Measurements from ENCODE around the gene SRGAP3.

The SRGAP3 gene

DNA sequence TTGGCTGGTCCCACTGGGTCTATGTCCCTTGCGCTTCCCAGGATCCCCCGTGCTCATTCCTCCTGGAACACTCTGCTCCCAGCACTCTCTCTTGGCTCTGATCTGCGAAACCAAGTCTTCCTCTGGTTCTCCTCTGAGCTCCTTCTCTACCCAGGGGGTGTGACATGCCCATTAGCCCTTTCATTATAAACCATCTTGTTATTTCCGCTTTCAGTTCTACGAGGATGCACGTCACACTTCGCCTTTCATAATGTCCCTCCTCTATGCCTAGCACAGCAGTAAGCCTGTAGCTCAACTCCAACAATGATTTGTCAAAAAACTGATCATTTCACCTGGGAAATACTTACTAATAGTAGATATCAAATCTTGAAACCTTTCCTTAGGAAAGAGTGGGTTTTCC, 234.2 kb downstream of the SRGAP3 start:
- no peak for DNase-seq (ENCODE audit: low read depth)

DNA sequence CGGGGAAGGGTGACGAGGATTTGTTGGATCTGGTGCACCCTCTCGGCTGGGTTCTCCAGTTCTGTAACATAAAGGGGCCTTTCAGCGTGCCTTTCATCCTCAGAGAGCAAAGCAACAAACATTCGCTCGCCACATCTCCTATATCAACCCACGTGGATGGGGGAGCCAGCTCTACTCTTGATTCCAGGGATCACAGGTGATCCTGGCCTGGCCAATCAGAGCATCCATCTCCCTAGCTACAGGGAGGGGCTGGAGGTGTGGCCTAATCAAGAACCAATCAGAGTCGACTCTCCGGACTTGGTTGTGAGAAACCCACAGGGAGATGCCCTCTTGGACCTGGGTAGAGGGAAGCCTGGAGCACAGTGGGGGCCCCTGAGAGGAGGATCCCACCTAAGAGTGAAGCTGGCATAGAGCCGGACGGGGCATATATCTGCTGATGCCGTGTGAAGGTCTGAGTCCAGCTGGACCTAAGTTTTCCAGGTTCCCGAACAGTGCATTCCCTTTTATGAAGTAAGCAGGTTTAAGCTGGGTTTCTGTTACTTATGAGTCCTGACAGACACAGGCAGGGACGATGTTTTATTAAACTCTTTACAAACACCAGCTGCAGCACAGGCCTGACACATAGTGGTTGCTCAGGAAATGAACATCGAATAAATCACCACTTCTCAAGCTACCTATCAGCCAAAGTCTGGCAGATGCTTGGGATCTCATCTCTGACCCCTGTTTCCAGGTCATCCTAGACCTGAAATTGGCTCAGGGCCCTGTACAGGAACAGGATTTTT, 235.5 kb downstream of the SRGAP3 start:
- DNase-seq (ENCODE audit: low read depth) = no peak

DNA sequence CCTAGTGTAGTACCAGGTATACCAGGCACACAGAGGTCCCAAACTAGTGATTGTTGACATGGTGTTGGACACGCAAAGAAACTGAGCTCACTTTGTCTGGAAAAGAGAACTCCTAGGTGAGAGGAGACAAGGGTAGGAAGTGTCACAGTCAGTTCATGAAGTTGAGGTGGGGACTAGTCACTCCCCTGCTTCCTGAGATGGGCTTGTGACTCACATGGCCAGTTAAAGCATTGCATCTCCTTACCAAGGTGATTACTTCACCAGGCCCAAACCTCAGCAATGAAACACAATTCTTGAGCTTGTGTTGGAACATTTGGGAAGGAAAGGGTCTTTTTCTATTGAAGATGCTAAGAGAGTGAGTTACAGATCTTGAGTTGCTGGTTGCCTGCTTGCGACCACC, 236.9 kb downstream of the SRGAP3 start:
- no peak for DNase-seq (ENCODE audit: low read depth)

DNA sequence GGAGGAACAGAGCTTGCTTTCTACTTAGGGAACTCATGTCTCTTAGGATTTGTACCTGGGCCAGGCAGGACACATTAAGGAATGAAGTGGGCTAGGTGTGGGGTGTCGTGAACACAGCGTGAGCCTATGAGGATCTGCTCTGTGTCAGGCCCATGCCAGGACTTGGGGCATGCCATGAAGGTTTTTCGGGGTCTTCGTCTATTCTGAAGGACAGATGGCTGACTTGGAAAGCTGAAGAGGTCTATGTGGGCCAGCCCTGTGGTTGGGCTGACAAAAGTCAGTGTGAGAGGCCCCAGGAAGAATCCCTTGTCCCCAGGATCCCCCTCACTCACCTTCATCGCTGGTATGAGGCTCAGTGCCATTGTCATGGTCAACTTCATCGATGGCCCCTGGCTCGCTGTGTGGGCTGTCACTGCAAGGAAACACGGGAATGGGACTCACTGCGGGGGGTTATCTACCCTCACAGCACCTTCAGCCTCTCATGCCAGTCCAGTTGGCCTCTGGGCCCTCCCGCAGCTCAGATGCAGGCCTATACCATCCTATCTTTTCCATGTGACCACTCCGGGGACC, 239.4 kb downstream of the SRGAP3 start:
- no peak for DNase-seq (ENCODE audit: low read depth)

DNA sequence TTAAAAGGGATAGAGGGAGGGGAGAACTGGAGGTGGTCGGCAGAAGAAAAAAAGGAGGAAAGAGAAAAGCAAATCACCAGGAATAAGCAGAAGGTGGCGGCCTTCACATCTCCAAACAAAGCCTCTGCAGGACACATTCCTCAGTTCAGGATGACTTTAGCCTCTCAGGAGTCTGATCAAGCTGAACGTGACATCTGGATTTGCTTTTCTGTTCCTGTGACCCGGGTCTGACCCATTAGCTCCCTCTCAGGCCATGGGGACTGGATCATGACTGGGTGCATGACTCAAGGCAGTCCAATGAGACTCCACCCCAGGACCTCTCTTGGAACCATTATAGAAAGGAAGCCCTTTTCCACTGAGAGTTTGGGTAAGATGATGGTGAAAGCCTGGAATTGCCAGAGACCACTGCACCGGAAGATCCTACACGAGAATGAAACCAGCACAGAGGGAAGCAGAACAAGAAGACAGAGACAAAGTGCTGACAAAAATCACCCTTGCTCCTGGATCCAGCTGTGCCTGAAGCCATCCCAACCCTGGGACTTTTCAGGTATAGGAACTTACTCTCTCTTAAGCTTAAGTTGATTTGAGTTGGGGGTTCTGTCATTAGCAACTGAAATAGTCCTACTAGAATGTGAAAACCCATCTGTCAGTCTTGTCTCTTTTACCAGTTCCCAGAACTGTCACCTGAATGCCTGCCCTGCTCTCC, 240.7 kb downstream of the SRGAP3 start:
- no peak for DNase-seq (ENCODE audit: low read depth)

DNA sequence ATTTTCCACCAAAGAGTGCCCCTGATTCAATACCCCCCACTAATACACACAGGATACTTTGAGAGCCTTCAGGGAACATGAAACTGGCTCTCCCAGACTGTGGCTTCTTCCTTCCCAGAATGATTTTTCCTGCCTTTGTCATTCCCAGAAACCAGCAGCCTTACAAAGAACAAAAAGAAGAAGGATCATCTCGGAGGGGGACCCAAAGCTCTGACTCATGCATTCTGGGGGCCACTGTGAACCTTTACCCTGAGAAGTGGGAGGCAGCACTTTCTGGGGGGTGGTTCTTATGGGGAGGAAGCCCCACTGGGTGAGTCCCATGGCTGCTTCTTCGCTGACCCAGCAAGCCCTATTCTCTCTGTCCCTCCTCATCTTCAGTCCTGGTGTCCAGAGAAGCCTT, 241.5 kb downstream of the SRGAP3 start:
- DNase-seq (ENCODE audit: low read depth) = no peak

DNA sequence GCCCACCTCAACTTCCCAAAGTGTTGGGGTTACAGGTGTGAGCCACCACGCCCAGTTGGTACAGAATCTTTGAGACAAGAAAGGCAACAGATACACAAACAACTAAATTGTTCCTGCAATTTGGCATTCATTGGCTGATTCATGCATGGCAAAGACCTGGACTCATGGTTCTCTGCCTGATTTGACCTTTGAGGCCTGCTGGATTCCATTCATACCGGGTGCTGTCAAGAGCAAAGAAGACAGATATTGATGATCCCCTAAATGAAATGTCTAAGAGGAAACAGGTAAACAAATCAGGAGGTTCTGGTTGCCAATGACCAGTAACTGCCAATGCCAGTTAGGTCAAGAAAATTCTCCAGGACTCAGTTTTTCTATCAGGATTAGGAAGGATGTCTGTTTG, 242.2 kb downstream of the SRGAP3 start:
- no peak for DNase-seq (ENCODE audit: low read depth)

DNA sequence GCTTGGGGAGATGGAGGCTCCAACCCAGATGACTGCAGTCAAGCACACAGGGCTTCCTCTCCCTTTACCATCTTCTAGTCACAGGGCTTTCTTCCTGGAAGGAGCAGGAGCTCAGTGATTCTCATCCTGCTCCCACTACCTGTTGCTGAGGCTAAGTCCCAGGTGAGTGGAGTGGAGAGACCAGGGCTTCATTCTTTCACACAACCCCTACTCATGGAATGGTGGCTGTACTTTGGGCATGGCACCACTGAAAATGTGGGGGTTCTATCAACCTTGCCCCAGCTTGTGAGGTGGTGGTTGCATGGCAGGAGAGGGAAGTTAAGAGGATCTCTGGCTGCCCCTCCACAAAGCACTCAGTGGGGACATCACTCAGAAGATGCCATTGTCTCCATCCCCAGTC, 249.4 kb downstream of the SRGAP3 start:
- DNase-seq (ENCODE audit: low read depth) = no peak

DNA sequence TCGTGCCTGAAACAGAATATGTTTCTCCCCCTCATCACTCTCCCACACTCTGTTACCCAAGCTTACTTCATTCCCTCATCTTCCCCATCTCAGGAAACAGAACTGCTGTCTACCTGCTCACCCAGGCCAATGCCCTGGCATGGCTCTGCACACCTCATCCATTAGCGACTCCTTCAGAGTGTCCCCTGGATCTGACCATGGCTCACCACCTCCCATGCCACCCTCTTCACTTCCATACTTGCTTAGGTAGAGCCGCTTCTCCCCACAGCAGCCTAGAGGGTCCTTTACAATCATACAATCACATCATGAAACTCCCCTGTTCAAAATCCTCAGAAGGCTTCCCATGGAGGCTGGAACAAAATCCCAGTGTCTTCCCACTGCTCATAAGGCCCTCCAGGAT, 252.3 kb downstream of the SRGAP3 start:
- DNase-seq (ENCODE audit: low read depth) = no peak

DNA sequence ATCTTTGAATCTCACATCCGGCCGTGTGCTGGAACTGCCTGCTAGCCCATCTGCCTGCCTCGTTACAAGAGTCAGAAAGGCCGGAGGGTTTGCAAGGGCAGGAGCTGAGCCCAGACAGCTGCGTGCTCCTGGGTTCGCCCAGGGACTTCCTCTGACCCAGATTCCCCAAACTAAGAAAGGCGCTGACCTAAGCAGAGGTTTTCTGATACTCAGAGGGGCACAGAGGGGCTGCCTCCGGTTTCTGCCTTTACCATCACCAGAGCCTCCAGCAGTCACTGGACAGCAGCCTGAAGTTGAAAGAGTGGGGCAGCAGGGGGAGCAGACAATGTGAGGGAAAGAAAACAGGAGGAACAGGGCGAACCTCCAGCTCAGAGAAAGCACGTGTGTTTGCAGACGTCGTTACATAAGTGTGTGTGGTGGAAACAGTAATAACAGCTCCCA, 252.7 kb downstream of the SRGAP3 start:
- no peak for DNase-seq (ENCODE audit: low read depth)

DNA sequence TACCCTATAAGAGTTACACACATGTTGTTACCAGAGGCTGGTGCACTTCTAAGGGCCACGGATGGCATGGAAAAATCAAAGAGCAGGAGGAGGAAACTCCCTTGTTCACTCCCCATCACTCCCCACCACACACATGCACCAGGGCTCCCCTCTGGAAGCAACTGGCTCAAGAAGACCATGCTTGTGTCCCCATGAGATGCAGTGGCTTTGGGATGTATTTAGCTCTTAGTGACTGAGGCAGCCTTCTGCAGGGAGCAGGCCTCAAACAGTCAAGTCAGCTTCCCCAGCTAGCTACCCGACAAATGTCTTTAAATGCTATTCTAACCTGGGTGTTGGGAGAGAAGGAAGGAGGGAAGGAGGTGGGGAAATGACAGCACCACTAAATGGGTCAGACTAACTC, 253.2 kb downstream of the SRGAP3 start:
- DNase-seq (ENCODE audit: low read depth) = no peak

DNA sequence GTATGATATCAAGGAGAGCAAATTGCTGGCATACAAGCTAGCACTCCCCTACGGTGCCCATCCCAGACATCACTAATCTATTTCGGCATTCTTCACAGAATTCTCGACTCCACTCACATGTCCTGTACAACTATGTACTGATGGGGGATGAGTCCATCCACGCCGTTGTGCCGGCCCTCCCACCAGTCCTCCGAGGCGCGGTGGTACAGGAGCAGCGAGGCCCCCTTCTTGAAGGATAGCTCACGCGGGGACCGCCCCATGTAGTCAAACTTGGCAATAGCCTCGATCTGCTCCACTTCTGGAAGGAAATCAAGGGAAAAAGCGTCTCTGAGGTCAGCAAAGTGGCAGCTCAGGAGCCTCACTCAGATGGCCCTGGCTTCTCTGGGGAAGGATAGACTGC, 255.2 kb downstream of the SRGAP3 start:
- DNase-seq (ENCODE audit: low read depth) = no peak

DNA sequence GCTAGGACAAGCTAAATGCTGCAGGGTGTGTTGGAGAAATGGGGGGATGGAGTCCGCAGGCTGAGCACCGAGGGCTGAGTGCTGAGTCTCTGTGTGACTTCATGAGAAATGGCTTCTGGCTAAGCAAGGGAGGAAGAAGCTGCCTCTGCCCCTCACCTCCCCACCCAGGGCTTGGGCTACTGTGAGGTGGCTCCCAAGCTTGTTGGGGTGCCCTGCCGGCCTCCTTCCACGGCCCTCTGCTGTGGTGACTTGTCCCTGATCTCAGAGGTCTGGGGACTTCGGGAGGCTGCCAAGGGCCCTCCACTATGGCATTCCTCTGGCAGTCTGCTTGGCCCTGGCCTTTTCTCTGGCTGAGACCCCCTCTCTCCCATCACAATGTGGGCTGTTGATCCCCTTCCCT, 256.1 kb downstream of the SRGAP3 start:
- no peak for DNase-seq (ENCODE audit: low read depth)

DNA sequence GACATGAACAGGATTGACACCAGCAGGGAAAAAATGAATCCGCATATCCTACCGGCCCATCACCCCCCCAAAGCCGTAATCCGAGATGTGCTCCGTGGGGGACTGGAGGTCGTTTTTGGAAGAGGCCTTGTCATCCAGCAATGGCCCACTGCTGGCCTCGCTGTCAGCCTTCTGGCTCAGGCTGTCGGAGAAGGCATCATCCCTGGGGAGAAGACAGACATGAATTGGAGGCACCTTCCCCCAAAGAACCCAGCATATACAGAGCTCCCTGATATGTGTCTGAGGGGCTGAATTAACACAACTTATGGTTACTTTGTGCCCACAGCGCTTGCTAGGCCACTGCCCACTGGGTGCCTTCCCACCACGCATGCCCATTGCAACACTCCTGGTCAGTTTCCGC, 256.6 kb downstream of the SRGAP3 start:
- DNase-seq (ENCODE audit: low read depth) = no peak

DNA sequence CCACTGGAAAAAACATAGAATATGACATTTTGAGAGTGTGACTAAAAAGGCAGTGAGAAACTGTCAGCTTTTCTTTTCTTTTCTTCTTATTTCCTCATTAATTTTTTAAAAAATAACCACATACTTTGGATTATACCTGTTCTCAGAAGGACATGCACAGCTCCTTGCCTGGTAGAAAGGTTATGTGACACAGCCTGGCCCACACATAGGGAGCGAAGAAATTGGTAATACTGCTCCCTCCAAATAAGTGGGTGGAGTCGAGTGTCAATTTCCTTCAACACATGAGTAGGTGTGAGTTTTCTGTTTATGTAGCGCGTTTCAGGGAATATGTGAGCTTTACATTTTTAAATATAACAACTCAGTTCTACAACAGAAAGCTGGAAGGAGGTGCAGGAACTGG, 257.2 kb downstream of the SRGAP3 start:
- no peak for DNase-seq (ENCODE audit: low read depth)

DNA sequence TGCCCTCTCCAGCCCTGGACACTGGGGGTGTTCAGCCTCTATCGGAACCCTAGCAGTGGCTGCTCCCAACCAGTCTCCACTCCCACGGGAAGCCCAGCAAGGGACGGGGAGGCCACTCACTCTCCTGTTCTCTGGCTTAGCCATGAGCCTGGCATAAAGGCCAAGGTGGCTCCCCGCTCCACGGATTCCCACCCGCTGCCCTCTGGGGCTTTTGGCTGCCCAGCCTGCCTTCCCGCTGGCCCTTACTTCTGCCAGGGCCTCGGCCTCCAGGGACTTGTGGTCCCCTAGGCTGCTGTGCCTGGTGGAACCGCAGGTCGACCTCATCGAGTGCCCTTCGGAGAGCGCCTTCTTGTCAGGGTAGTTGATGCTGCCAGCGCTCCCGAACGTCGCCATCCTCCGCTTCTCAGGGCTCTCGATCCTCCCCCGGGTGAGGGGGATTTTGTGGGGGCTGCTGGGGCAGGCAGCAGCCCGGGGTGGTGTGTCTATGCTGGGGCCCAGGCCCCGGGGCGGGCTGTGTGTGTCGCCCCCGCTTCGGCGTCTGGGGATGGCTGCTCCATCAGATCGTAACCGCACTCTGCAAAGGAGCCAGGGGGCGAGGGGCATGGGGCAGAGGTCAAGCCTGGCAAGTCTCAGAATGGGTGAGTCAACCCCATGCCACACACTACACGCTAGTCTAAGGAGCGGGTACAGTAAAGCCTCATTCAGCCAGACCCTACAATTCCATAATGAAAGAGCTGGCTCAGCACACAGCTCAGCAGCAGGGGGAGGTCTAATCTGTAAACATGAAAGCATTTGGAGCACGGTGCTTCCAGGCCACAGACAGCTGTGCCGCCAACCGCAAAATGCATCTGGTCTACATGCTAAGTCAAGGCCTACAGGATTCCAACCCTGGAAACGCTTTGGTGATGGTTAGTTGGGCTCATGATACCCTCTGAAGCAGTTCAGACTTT, 258.9 kb downstream of the SRGAP3 start:
- no peak for DNase-seq (ENCODE audit: low read depth)

DNA sequence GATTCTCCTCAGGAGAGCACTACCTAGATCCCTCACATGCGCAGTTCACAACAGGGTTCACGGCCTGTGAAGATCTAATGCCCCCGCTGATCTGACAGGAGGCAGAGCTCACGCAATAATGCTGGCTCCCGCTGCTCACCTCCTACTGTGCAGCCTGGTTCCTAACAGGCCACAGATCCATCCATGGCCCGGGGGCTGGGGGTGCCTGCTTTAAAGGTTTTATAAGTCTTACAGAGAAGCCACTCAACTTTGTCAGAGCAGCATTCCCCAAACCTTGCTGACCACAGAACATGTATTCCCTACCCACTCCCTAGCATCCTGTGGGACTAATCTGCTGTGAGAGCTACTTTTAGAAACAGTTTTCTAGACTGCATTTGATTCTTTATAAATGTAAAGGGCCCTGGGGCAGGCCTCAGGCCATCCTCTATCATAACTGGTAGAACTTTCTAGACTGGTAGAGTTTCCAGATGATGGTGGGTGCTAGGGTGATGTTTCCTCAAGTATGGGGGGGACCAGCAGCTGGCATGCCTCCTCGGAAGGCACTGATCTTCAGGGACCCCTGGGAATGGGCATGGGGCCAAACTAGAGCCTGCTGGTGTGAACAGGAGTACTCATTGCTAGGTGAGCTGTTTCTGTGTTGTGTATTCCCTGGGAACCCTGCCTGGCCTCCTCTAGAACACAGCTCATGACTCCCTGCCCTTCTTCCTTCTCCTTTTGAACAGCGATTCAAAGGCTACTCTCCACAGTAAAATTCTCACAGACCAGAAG, 260.5 kb downstream of the SRGAP3 start:
- no peak for DNase-seq (ENCODE audit: low read depth)

DNA sequence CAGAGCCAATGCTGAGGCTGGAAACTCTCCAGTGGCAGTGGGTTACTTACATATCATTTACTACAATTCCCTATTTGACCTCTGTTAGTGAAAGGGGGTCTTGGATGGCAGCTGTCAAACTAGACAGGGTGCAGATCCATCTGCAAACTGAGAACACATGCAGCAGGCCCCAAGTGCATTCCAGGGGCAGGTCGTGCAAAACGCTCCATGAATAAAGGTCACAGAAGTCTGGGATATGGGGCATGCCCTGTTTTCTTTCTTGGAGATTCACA, 261.1 kb downstream of the SRGAP3 start:
- no peak for DNase-seq (ENCODE audit: low read depth)

DNA sequence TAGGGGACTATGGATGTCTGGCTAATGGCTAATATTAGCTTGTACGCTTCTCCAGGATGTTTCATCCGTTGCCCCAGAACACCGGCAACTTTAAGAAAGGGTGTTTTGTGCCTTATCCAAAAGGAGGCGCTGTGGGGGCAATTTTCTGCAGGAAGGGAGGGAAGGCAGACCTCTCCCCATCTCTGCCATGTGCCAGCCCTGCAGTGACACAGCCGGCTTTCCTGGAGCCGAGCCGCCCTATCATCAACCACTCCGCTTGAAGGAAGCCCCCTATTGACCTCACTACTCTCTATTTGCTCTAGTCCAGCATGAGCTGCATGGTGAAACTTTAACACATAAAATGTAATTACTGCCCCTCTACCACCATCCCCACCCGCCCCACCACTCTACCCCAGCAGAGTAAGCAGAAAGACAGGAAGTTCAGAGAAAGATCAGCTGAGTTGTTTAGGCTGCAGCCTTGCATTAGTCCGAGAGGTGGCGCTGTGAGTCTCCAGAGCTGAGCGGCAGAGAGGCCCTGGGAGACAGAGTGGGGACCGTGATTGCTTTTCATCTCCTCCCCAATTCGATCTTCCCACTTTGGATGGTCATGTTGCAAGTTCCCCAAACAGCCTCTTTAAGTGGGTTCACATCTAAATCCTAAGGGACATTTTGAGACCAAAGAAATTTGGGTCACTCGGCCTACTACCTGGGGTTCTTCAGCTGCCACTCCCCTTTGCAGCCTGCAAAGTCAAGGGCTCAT, 261.6 kb downstream of the SRGAP3 start:
- DNase-seq (ENCODE audit: low read depth) = peak; percentile 32

DNA sequence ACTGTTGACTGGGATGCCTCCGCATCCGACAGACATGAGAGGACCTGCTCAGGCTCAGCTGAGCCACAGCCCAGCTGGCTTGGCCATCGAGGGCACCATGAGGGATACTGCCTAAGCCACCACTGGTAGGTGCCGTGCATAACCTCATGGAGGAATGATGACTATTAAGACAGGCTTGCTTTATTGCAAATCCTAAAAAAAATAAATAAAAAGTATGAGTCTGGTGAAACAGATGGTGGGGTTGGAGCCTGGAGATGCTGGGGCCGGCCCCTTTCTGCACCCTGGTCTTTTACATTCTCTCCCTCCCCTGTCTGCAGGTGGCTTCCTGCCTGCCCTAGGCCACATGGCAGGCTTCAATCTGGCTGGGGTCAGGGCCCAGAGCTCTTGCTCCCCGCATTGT, 262.2 kb downstream of the SRGAP3 start:
- no peak for DNase-seq (ENCODE audit: low read depth)

DNA sequence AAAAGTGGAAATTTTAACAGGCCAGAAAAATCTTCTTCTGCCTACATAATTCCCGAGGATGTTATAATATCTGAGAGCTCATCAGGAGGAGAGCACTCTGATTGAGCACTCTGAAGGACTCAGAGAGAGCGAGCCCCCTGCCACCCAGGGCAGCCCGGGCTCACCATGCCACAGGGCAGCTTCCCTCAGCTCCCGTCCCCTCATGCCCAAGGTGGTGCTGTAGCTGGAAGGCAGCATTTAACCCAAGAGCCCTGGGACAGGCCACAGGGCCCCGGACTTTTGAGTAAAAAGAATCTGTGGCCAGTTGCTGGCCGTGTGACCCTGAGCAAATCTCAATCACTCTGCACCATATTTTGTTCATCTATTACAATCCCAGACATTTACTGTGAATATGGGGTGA, 262.7 kb downstream of the SRGAP3 start:
- no peak for DNase-seq (ENCODE audit: low read depth)
